Calu3 (cell line): ENCODE results near the gene TUBB4A. TPM values are rescaled to one million over a fixed set of nuclear protein-coding genes. Genes with fewer than 3 reads are reported as not detected.

Experiments
- BruUV-seq: library from RNA; stranded (reverse); fragments of 400-500 nt; replicated peaks from 2 replicates; lab custom pipeline; 2021; lab: Mats Ljungman, UMichigan
- CTCF ChIA-PET: fragments of 300-600 bp; sonication (Branson Sonifier 250); formaldehyde crosslinking; loops from one replicate; lab custom pipeline; 2022; ENCODE audit warnings: antibody characterized with exemption; lab: Charles Lee
- DNase-seq: peaks from one replicate; pipeline ENCODE4 v3.0.0; 2022
- H3K27ac Mint-ChIP-seq: one replicate; pipeline ENCODE4 v1.8.0; 2022; ENCODE audit warnings: mixed read lengths; ENCODE audit not compliant: unreplicated experiment
- H3K27me3 Mint-ChIP-seq: one replicate; pipeline ENCODE4 v1.8.0; 2022; ENCODE audit warnings: mixed read lengths; ENCODE audit not compliant: unreplicated experiment
- H3K36me3 Mint-ChIP-seq: one replicate; pipeline ENCODE4 v1.8.0; 2022; ENCODE audit warnings: mild to moderate bottlenecking, moderate library complexity, mixed read lengths; ENCODE audit not compliant: insufficient read depth, unreplicated experiment
- H3K4me1 Mint-ChIP-seq: one replicate; pipeline ENCODE4 v1.8.0; 2022; ENCODE audit warnings: mild to moderate bottlenecking, low read depth, mixed read lengths; ENCODE audit not compliant: unreplicated experiment
- H3K4me3 Mint-ChIP-seq: one replicate; pipeline ENCODE4 v1.8.0; 2022; ENCODE audit warnings: mild to moderate bottlenecking, low read depth, moderate library complexity, mixed read lengths; ENCODE audit not compliant: unreplicated experiment
- H3K9me3 Mint-ChIP-seq: one replicate; pipeline ENCODE4 v1.8.0; 2022; ENCODE audit warnings: low read depth, mixed read lengths; ENCODE audit not compliant: unreplicated experiment
- CTCF ChIP-seq: fragments of 200-600 bp; IDR thresholded peaks from one replicate; pipeline ENCODE4 v1.8.0; 2022; ENCODE audit warnings: antibody characterized with exemption; ENCODE audit not compliant: unreplicated experiment
- intact Hi-C: fragments of 100-400 bp; cut with micrococcal nuclease; formaldehyde crosslinking; loops from one replicate; pipeline ENCODE4 v1.10.0; 2022; ENCODE audit not compliant: unreplicated experiment
- total RNA-seq: library from RNA; stranded (reverse); gene quantifications from 2 replicates; pipeline ENCODE4 v1.2.3, GENCODE V29; 2022

The TUBB4A gene
- total RNA-seq, 1 experiment from 2014 or later = 1.4 TPM

- Mint-ChIP-seq H3K4me3 (no peak overlapping the region), H3K36me3 (no peaks in the 10 kb centered on the region), H3K4me1 (no peaks in the 10 kb centered on the region), H3K9me3 (no peaks in the 10 kb centered on the region), H3K27ac (no peak overlapping the region), H3K27me3 (peaks cover 18% of the 10 kb centered on the region)
- intact Hi-C loops = no loop called here
- no peak for DNase-seq
- TF ChIP-seq CTCF = no peak
- CTCF ChIA-PET = no interaction called here
- no TSS peak for BruUV-seq
Measured at GRCh38 chr19:6484230-6484629, 17.9 kb downstream of the TUBB4A start.

- Mint-ChIP-seq H3K27ac (no peak overlapping the region), H3K36me3 (no peaks in the 10 kb centered on the region), H3K9me3 (no peaks in the 10 kb centered on the region), H3K4me3 (no peak overlapping the region), H3K27me3 (peaks cover 18% of the 10 kb centered on the region), H3K4me1 (no peaks in the 10 kb centered on the region)
- no TSS peak for BruUV-seq
- no peak for DNase-seq
- CTCF ChIA-PET = interaction anchor here (0.6 kb wide), 1 partner anchor 944 kb away, joined by 5 read pairs; no protein-coding TSS in a partner anchor
- TF ChIP-seq CTCF = no peak
- intact Hi-C loops = no loop called here
Measured at GRCh38 chr19:6483235-6483634, 18.9 kb downstream of the TUBB4A start.

GRCh38 chr19:6482343-6482686, 19.8 kb downstream of the TUBB4A start:
- Mint-ChIP-seq H3K27me3 (peaks cover 18% of the 10 kb centered on the region), H3K36me3 (no peaks in the 10 kb centered on the region), H3K27ac (no peak overlapping the region), H3K4me1 (no peaks in the 10 kb centered on the region), H3K4me3 (no peak overlapping the region), H3K9me3 (no peaks in the 10 kb centered on the region)
- no TSS peak for BruUV-seq
- no peak for DNase-seq
- CTCF ChIA-PET = no interaction called here
- TF ChIP-seq CTCF = no peak
- intact Hi-C loops = no loop called here

- CTCF ChIA-PET = no interaction called here
- peaks cover 18% of the 10 kb centered on the region for H3K27me3 Mint-ChIP-seq
- no peak within 1 kb of the TSS for H3K4me3 Mint-ChIP-seq
- intact Hi-C loops = no loop called here
- BruUV-seq = no TSS peak
- no peaks in the 10 kb centered on the region for H3K4me1 Mint-ChIP-seq
- H3K27ac Mint-ChIP-seq = no peak within 1 kb of the TSS
- DNase-seq = peak; percentile 43
- no peaks in the 10 kb centered on the region for H3K36me3 Mint-ChIP-seq
- no peaks in the 10 kb centered on the region for H3K9me3 Mint-ChIP-seq
- TF ChIP-seq CTCF = peak; percentile 53
Measured at GRCh38 chr19:6481541-6482342, 20.4 kb downstream of the TUBB4A start, which contains the start of gene DENND1C. Gene DENND1C (minus strand): TSS chr19:6481787. CDS start chr19:6481695, 92 bp downstream.
